PFSK-1 (cell line): Measurements from ENCODE around the gene SND1.

Experiments
- POLR2AphosphoS5 ChIP-seq: IDR thresholded peaks from 2 replicates; pipeline ENCODE4 v1.6.1; 2012; ENCODE audit warnings: low read depth, mild to moderate bottlenecking, control low read depth, low read length, moderate library complexity
- TAF1 ChIP-seq: IDR thresholded peaks from 2 replicates; pipeline ENCODE4 v1.6.1; 2012; ENCODE audit warnings: low read length, control low read depth, borderline replicate concordance; ENCODE audit not compliant: insufficient read depth

DNA sequence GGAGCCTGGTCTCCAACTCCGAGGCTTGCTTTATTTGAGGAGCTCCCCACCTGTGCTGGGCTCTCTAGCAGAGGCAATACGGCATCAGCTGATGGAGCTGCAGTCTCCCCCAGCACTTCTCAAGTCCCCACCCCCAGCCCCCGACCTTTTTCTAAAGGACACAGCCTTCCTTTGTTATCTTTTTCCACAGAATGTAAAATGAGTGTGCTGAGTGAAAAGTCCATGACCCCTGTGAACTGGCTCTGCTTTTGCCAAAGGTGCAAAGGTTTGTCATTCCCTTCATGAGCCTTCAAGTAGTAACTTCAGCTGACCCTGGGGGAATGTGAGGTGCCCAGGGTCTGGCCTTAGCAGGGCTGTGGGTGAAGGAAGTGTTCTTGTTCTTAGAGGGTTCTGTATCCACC lies 353.8 kb downstream of the SND1 start:
- TF ChIP-seq POLR2AphosphoS5 (no peak), TAF1 (no peak)
